Measurements from ENCODE around the gene RBMS3. TPM values are rescaled to one million over a fixed set of nuclear protein-coding genes. Genes with fewer than 3 reads are reported as not detected.

Gene RBMS3
- total RNA-seq, 1 experiment from 2014 or later = 0.42 TPM

DNA sequence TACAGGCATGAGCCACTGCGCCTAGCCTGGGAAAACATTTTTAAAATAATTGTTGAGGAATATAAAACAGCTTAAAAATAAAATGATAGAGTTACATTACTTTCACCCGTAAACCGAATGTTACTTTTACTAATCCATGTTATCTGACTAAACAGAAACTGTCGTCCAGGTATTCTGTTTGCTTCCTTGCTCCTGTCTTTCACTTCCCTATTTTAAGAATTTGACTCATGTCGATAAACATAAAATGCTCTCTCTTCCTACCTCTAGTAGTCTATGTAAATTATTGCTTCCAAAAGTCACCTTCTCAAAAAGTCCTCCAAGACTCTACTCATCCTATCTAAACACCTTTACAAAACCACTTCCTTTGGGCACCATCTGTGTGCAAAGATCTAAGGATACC, 216.4 kb downstream of the RBMS3 start:
- Histone ChIP-seq H4K20me1 (ENCODE audit: insufficient read depth) (no peaks in the 10 kb centered on the region; the same call in 1 of the 2 replicates), H3K9me3 (ENCODE audit: control insufficient read depth in 1 of 2, insufficient read depth in 1 of 2, low read depth in 1 of 2, low read length in 2 of 2) (no peaks in the 10 kb centered on the region), H2AFZ (ENCODE audit: low read depth, low read length, poor library complexity, severe bottlenecking) (no peak overlapping the region), H3K27me3 (ENCODE audit: insufficient read depth, low read length) (no peaks in the 10 kb centered on the region), H3K4me2 (ENCODE audit: low read length) (no peak overlapping the region), H3K9ac (ENCODE audit: low read length) (no peak overlapping the region), H3K4me3 (replicated peaks in 1 of 2; ENCODE audit: low read depth in 1 of 2, low read length in 2 of 2) (no peak overlapping the region), H3K36me3 (ENCODE audit: control insufficient read depth in 1 of 2, insufficient read depth in 2 of 2, low read length in 2 of 2) (no peaks in the 10 kb centered on the region), H3K27ac (ENCODE audit: low read depth, low read length) (no peak overlapping the region), H3K4me1 (ENCODE audit: control insufficient read depth in 1 of 2, insufficient read depth in 2 of 2, low read length in 2 of 2) (no peaks in the 10 kb centered on the region), H3K79me2 (ENCODE audit: insufficient read depth, low read length) (no peaks in the 10 kb centered on the region), H3K9me2 (ENCODE audit: insufficient read depth) (no peaks in the 10 kb centered on the region)
- TF ChIP-seq EZH2phosphoT487 (IDR thresholded peaks at IDR 0.05; ENCODE audit: borderline replicate concordance) (no peak), CEBPB (IDR thresholded peaks at IDR 0.05; ENCODE audit: low read depth) (no peak), SIN3A (IDR thresholded peaks at IDR 0.05; ENCODE audit: low read depth) (no peak), ZNF274 (IDR thresholded peaks at IDR 0.05; ENCODE audit: low read depth, low read length) (no peak), EZH2 (IDR thresholded peaks at IDR 0.05) (no peak), ELF1 (IDR thresholded peaks at IDR 0.05; ENCODE audit: borderline replicate concordance, low read depth) (no peak)
- TF ChIP-seq, protein P1, sequence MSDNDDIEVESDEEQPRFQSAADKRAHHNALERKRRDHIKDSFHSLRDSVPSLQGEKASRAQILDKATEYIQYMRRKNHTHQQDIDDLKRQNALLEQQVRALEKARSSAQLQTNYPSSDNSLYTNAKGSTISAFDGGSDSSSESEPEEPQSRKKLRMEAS (IDR thresholded peaks at IDR 0.05) = no peak
- DNase-seq (ENCODE audit: low read depth, low spot score) = no peak
- ATAC-seq = no peak
- ChIA-PET POLR2A (no interaction called here), CTCF (no interaction called here), RAD21 (ENCODE audit: low non-redundant PET in 1 of 2, low total read pairs in 2 of 2, uncharacterized antibody in 2 of 2, unreplicated experiment in 2 of 2) (no interaction called here)
- intact Hi-C loops (cut with micrococcal nuclease) = no loop called here
- no TSS peak for BruUV-seq (replicated peaks)

DNA sequence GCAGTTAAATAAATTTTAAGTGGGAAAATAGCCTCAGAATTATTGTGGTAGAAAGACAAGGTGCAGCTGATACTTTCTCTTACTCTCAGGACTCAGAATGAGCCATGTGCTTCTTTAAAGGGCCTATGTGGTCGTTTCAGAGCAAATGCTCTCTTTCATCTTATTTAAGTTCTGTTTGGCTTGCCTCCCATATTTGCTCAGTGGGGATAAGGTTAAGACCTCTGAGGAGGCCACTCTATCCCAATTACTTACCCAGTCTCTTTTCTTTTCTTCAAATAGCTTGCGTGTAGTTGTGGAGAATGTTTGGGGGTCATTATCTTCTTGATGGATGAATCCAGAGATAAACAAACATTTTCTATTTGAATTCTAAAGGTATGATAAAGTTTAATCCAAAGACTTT, 221.9 kb downstream of the RBMS3 start:
- intact Hi-C loops (cut with micrococcal nuclease) = no loop called here
- H3K4me3 ChIP-seq (replicated peaks in 1 of 2; ENCODE audit: low read depth in 1 of 2, low read length in 2 of 2) = no peak overlapping the region
- RAD21 ChIA-PET (ENCODE audit: low non-redundant PET in 1 of 2, low total read pairs in 2 of 2, uncharacterized antibody in 2 of 2, unreplicated experiment in 2 of 2) = no interaction called here
- no peaks in the 10 kb centered on the region for H3K9me3 ChIP-seq (ENCODE audit: control insufficient read depth in 1 of 2, insufficient read depth in 1 of 2, low read depth in 1 of 2, low read length in 2 of 2)
- H3K79me2 ChIP-seq (ENCODE audit: insufficient read depth, low read length) = no peaks in the 10 kb centered on the region
- no peak overlapping the region for H3K27ac ChIP-seq (ENCODE audit: low read depth, low read length)
- H3K4me2 ChIP-seq (ENCODE audit: low read length) = no peak overlapping the region
- DNase-seq (ENCODE audit: low read depth, low spot score) (no peak), ATAC-seq (no peak)
- H4K20me1 ChIP-seq (ENCODE audit: insufficient read depth) = no peaks in the 10 kb centered on the region
- H3K27me3 ChIP-seq (ENCODE audit: insufficient read depth, low read length) = no peaks in the 10 kb centered on the region
- H3K9ac ChIP-seq (ENCODE audit: low read length) = no peak overlapping the region
- BruUV-seq (replicated peaks) = no TSS peak
- POLR2A ChIA-PET = no interaction called here
- no peaks in the 10 kb centered on the region for H3K36me3 ChIP-seq (ENCODE audit: control insufficient read depth in 1 of 2, insufficient read depth in 2 of 2, low read length in 2 of 2)
- no peak overlapping the region for H2AFZ ChIP-seq (ENCODE audit: low read depth, low read length, poor library complexity, severe bottlenecking)
- H3K4me1 ChIP-seq (ENCODE audit: control insufficient read depth in 1 of 2, insufficient read depth in 2 of 2, low read length in 2 of 2) = no peaks in the 10 kb centered on the region
- TF ChIP-seq ZNF274 (IDR thresholded peaks at IDR 0.05; ENCODE audit: low read depth, low read length) = no peak
- no peak for TF ChIP-seq CEBPB (IDR thresholded peaks at IDR 0.05; ENCODE audit: low read depth)
- TF ChIP-seq EGR1 (IDR thresholded peaks at IDR 0.05; ENCODE audit: low read depth) = no peak
- no peak for TF ChIP-seq FOSL1 (IDR thresholded peaks at IDR 0.05; ENCODE audit: low read depth)
- TF ChIP-seq, protein P2, sequence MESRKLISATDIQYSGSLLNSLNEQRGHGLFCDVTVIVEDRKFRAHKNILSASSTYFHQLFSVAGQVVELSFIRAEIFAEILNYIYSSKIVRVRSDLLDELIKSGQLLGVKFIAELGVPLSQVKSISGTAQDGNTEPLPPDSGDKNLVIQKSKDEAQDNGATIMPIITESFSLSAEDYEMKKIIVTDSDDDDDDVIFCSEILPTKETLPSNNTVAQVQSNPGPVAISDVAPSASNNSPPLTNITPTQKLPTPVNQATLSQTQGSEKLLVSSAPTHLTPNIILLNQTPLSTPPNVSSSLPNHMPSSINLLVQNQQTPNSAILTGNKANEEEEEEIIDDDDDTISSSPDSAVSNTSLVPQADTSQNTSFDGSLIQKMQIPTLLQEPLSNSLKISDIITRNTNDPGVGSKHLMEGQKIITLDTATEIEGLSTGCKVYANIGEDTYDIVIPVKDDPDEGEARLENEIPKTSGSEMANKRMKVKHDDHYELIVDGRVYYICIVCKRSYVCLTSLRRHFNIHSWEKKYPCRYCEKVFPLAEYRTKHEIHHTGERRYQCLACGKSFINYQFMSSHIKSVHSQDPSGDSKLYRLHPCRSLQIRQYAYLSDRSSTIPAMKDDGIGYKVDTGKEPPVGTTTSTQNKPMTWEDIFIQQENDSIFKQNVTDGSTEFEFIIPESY (IDR thresholded peaks at IDR 0.05; ENCODE audit: extremely low read depth, insufficient replicate concordance, low read length) = no peak
- no peak for TF ChIP-seq YY1 (IDR thresholded peaks at IDR 0.05; ENCODE audit: extremely low read depth, insufficient replicate concordance, low read depth, low read length)
- TF ChIP-seq POLR2A (IDR thresholded peaks at IDR 0.05; ENCODE audit: borderline replicate concordance, extremely low read depth, insufficient read depth, insufficient read length) = no peak
- no peak for TF ChIP-seq ZFX (IDR thresholded peaks at IDR 0.05)
- TF ChIP-seq SIN3A (IDR thresholded peaks at IDR 0.05; ENCODE audit: low read depth) = no peak
- no peak for TF ChIP-seq EZH2phosphoT487 (IDR thresholded peaks at IDR 0.05; ENCODE audit: borderline replicate concordance)
- no peak for TF ChIP-seq JUND (IDR thresholded peaks at IDR 0.05)
- no peak for TF ChIP-seq RAD21 (IDR thresholded peaks at IDR 0.05; ENCODE audit: low read depth)
- no peak for TF ChIP-seq EZH2 (IDR thresholded peaks at IDR 0.05)
- TF ChIP-seq, protein P3, sequence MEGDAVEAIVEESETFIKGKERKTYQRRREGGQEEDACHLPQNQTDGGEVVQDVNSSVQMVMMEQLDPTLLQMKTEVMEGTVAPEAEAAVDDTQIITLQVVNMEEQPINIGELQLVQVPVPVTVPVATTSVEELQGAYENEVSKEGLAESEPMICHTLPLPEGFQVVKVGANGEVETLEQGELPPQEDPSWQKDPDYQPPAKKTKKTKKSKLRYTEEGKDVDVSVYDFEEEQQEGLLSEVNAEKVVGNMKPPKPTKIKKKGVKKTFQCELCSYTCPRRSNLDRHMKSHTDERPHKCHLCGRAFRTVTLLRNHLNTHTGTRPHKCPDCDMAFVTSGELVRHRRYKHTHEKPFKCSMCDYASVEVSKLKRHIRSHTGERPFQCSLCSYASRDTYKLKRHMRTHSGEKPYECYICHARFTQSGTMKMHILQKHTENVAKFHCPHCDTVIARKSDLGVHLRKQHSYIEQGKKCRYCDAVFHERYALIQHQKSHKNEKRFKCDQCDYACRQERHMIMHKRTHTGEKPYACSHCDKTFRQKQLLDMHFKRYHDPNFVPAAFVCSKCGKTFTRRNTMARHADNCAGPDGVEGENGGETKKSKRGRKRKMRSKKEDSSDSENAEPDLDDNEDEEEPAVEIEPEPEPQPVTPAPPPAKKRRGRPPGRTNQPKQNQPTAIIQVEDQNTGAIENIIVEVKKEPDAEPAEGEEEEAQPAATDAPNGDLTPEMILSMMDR (IDR thresholded peaks at IDR 0.05 in 2 of 3, conservative IDR thresholded peaks at IDR 0.05 in 1 of 3; ENCODE audit: borderline replicate concordance in 1 of 3, insufficient read depth in 1 of 3, low read depth in 2 of 3, low read length in 2 of 3) = no peak
- no peak for TF ChIP-seq POLR2AphosphoS5 (IDR thresholded peaks at IDR 0.05; ENCODE audit: low read depth, low read length)
- TF ChIP-seq CBX3 (IDR thresholded peaks at IDR 0.05; ENCODE audit: low read depth) = no peak
- CTCF ChIA-PET = no interaction called here
- no peaks in the 10 kb centered on the region for H3K9me2 ChIP-seq (ENCODE audit: insufficient read depth)

Measured in HCT116 (cell line).